GM19372 (cell line): ENCODE measurements around the gene TPST2.

Experiments
- ATAC-seq: cut with Tn5 transposase; IDR thresholded peaks from one replicate; pipeline ENCODE4 v1.9.1; 2021; ENCODE audit warnings: mild to moderate bottlenecking, low read depth, moderate library complexity; ENCODE audit not compliant: unreplicated experiment

TPST2 gene

GRCh38 chr22:26559961-26560575, 29.9 kb downstream of the TPST2 start:
- ATAC-seq = no peak

GRCh38 chr22:26558248-26558895, 31.6 kb downstream of the TPST2 start:
- ATAC-seq = no peak

GRCh38 chr22:26556904-26557303, 33.0 kb downstream of the TPST2 start:
- no peak for ATAC-seq

GRCh38 chr22:26555478-26555877, 34.5 kb downstream of the TPST2 start:
- ATAC-seq = no peak

DNA sequence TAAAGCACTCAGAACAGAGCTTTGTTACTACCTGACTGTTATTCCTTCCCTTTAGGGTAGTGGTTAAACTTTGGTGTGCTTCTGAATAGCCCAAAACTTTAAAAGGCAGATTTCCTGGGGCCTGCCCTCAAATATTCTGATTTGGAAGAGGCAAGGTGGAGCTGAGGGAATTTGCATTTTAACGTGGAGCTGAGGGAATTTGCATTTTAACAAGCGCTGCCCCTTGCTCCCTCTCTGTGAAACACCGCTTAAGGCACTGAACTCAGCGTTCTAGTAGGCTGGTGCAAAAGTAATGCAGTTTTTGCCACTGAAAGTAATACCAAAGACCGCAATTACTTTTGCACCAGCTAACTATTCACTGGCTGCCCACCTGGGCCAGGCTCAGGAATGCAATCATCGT, 35.0 kb downstream of the TPST2 start:
- ATAC-seq = no peak

DNA sequence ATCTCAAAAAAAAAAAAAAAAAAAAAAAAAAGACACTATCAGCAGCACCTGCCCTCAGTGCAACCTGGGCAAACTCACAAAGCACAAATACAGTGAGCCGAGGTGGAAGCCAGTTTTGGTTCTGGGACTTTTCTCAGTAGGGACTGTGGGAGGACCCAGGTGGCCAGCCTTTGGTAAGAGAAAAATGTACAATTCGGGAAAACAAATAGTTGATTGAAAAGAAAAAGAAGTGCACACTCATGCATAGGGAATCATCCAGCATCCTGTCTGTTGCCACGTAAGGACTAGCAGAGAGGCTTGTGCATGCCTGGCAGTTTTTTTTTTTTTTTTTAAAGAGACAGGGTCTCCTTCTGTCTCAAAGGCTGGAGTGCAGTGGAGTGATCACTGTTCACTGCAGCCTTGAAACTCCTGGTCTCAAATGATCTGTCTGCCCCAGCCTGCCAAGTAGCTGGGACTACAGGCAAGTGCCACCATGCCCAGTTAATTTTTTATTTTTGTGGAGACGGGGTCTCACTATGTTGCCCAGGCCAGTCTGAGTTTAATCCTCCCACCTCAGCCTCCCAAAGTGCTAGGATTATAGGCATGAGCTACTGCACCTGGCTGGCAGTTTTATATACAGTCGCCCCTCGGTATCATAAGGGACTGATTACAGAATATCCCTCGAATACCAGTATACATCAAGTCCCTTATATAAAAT, 36.7 kb downstream of the TPST2 start:
- no peak for ATAC-seq

- no peak for ATAC-seq
Observed at GRCh38 chr22:26552466-26552865, 37.5 kb downstream of the TPST2 start.

DNA sequence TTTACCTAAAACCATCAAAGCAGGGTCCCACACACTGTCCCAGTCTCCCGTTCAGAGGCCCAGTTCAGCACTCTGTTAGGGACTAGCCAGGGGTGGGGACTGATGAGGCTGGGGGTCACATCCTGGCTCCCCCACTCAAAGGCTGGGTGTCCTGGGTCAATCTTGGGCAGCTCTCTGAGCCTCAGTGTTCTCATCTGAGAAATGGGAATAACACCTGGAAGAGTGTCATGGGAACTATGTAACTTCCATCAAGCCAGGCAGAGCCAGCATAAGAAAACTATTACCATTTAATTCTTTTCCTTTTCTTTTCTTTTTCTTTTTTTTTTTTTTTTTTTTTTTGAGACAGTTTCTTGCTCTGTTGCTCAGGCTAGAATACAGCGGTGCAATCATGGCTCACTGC, 38.4 kb downstream of the TPST2 start:
- ATAC-seq = no peak

DNA sequence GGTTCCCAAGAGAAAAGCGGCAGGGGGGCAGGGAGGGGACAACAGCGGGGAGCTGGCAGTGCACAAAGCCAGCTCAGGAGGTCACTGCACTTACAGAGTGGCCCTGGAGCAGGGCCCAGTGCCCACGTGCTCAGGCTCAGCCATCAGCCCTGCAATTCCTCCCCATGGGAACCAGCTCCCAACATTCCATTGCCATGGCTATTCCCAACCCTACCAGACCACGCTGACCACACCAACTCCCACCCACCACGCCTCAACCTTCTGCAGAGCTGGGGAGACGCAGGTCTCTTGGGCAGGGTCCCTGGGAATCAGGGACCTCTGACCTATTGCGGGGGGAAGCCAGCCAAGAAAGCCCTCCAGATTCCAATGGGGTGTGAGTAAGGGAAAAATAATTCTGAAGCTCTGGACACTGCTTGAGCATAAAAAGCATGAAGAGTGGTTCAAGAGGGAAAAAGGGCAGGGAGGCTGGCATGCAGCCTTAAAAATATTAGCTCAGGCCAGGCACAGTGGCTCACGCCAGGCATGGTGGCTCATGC, 39.4 kb downstream of the TPST2 start:
- ATAC-seq = no peak

GRCh38 chr22:26549902-26550497, 39.9 kb downstream of the TPST2 start:
- ATAC-seq = no peak

- no peak for ATAC-seq
Observed at GRCh38 chr22:26548984-26549383, 40.9 kb downstream of the TPST2 start.

- no peak for ATAC-seq
Observed at GRCh38 chr22:26548303-26548702, 41.6 kb downstream of the TPST2 start.

DNA sequence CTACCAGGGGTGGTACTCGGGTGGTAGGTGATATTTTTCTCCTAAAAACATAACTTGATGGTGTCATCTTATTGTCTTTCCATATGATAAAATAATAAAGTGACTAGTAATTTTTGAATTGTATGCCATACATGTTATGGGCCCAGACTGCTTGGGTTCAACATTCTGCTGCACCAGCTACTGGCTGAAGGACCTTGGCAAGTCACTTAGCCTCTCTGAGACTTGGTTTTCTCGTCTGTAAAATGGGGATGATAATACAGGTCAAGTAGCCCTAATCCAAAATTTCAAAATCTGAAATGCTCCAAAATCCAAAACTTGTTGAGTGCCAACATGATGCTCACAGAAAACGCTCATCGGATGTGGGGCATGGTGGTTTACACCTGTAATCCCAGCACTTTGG, 42.1 kb downstream of the TPST2 start:
- ATAC-seq = no peak

DNA sequence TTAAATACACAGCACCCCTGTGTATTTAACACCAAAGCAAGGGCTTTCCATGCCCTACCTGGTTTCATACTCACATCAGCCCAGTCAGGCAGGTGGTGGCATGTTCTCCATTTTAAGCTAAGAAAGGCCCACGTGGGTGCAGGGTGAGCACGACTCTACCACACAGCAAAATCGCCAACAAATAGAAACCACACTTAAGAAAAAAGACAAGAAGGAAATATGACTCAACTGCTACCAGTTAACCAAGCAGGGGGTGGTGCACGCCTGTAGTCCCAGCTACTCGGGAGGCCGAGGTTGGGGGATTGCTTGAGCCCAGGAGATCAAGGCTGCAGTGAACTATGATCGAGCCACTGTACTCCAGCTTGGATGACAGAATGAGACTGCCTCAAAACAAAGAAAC, 42.5 kb downstream of the TPST2 start:
- no peak for ATAC-seq

DNA sequence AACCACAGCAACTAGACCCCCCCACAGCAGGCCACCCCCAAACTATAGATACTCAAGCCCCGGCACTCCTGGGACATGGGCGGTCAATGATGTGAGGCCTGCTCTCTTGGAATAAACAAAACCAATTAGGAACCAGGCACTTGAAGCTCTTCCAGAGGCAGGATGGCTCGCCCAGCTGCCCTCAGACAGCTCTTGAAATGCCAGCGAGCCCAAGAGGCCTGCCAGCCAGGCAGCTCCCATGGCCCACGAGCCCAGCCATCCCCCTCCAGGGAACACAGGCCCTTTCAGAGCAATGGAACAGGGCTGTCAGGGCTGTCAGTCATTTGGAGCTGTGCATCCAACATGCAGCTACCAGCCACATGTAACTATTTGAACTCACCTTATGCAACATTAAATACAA, 43.6 kb downstream of the TPST2 start:
- ATAC-seq = no peak

- no peak for ATAC-seq
Observed at GRCh38 chr22:26545827-26546226, 44.1 kb downstream of the TPST2 start.

DNA sequence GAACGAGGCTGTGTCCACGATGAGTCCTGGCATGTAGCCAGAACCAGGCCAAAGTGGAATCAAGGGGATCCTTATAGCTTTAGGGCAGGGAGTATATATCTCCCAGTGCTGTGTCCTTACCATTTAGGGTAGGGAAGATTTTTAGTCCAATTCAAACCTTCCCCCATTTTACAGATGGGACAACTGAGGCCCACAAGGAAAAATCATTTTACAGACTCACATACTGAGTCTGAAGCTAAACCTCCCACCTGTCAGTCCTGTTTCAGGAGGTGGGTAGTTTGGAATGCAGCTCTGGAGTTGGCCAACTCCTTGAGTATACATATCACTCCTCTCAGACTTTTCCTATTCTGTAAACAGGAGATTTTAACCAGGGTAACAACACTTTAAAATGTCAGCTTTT, 44.5 kb downstream of the TPST2 start:
- ATAC-seq = no peak

DNA sequence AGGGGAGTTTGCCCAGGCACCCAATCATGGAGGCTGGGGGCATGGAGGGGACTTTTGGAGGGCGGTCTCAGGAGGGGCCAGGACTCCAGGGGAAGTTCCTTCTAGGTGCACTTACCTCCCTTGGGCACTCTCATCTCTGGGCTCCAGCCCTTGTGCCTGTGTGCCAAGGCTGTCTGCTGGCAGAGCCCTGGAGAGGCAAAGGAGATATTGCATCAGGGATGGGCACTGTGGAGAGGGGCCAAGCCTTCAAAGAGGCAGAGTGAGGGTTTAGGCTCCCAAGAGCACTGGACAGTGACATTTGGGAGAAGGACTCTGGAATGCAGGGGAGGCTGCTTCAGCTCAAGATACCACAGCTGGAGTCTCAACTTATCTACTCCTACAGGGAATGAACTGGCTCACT, 45.4 kb downstream of the TPST2 start:
- ATAC-seq = no peak

GRCh38 chr22:26542831-26543230, 47.1 kb downstream of the TPST2 start:
- no peak for ATAC-seq

- no peak for ATAC-seq
Observed at GRCh38 chr22:26541167-26541819, 48.6 kb downstream of the TPST2 start.

- no peak for ATAC-seq
Observed at GRCh38 chr22:26540119-26540518, 49.8 kb downstream of the TPST2 start.
